ENCODE data around the gene BRMS1L.

The BRMS1L gene

GRCh38 chr14:35915185-35915584 is 89.0 kb downstream of the BRMS1L start:
- TF ChIP-seq ZFP30 (CRISPR knock-in tag; IDR thresholded peaks at IDR 0.05) = no peak
- no peak for TF ChIP-seq BACH2 (CRISPR knock-in tag; IDR thresholded peaks at IDR 0.05; ENCODE audit: borderline replicate concordance)
- no peak for TF ChIP-seq ZNF70 (CRISPR knock-in tag; IDR thresholded peaks at IDR 0.05)
- TF ChIP-seq SNAI2 (CRISPR knock-in tag; IDR thresholded peaks at IDR 0.05) = no peak
- TF ChIP-seq, protein P1, sequence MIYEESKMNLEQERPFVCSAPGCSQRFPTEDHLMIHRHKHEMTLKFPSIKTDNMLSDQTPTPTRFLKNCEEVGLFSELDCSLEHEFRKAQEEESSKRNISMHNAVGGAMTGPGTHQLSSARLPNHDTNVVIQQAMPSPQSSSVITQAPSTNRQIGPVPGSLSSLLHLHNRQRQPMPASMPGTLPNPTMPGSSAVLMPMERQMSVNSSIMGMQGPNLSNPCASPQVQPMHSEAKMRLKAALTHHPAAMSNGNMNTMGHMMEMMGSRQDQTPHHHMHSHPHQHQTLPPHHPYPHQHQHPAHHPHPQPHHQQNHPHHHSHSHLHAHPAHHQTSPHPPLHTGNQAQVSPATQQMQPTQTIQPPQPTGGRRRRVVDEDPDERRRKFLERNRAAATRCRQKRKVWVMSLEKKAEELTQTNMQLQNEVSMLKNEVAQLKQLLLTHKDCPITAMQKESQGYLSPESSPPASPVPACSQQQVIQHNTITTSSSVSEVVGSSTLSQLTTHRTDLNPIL (CRISPR knock-in tag; IDR thresholded peaks at IDR 0.05; ENCODE audit: low read depth) = no peak
- TF ChIP-seq ZNF565 (CRISPR knock-in tag; conservative IDR thresholded peaks at IDR 0.05; ENCODE audit: low read depth) = no peak
- no peak for TF ChIP-seq ZFP3 (CRISPR knock-in tag; IDR thresholded peaks at IDR 0.05)
- TF ChIP-seq ARNTL (CRISPR knock-in tag; IDR thresholded peaks at IDR 0.05; ENCODE audit: borderline replicate concordance, low read depth) = no peak
- TF ChIP-seq ISL1 (CRISPR knock-in tag; IDR thresholded peaks at IDR 0.05) = no peak
- TF ChIP-seq OSR1 (CRISPR knock-in tag; IDR thresholded peaks at IDR 0.05) = no peak
- no peak for TF ChIP-seq GLIS3 (CRISPR knock-in tag; IDR thresholded peaks at IDR 0.05)
- TF ChIP-seq, protein P2, sequence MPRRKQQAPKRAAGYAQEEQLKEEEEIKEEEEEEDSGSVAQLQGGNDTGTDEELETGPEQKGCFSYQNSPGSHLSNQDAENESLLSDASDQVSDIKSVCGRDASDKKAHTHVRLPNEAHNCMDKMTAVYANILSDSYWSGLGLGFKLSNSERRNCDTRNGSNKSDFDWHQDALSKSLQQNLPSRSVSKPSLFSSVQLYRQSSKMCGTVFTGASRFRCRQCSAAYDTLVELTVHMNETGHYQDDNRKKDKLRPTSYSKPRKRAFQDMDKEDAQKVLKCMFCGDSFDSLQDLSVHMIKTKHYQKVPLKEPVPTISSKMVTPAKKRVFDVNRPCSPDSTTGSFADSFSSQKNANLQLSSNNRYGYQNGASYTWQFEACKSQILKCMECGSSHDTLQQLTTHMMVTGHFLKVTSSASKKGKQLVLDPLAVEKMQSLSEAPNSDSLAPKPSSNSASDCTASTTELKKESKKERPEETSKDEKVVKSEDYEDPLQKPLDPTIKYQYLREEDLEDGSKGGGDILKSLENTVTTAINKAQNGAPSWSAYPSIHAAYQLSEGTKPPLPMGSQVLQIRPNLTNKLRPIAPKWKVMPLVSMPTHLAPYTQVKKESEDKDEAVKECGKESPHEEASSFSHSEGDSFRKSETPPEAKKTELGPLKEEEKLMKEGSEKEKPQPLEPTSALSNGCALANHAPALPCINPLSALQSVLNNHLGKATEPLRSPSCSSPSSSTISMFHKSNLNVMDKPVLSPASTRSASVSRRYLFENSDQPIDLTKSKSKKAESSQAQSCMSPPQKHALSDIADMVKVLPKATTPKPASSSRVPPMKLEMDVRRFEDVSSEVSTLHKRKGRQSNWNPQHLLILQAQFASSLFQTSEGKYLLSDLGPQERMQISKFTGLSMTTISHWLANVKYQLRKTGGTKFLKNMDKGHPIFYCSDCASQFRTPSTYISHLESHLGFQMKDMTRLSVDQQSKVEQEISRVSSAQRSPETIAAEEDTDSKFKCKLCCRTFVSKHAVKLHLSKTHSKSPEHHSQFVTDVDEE (CRISPR knock-in tag; IDR thresholded peaks at IDR 0.05) = no peak
- TF ChIP-seq TCF4 (CRISPR knock-in tag; IDR thresholded peaks at IDR 0.05; ENCODE audit: borderline replicate concordance) = no peak
- no peak for TF ChIP-seq ZNF8 (CRISPR knock-in tag; IDR thresholded peaks at IDR 0.05)
- no peak for TF ChIP-seq PPARA (CRISPR knock-in tag; IDR thresholded peaks at IDR 0.05; ENCODE audit: borderline replicate concordance)
- TF ChIP-seq CSRNP3 (CRISPR knock-in tag; IDR thresholded peaks at IDR 0.05) = no peak
- TF ChIP-seq ZC3H10 (CRISPR knock-in tag; IDR thresholded peaks at IDR 0.05) = no peak
- no peak for ATAC-seq

DNA sequence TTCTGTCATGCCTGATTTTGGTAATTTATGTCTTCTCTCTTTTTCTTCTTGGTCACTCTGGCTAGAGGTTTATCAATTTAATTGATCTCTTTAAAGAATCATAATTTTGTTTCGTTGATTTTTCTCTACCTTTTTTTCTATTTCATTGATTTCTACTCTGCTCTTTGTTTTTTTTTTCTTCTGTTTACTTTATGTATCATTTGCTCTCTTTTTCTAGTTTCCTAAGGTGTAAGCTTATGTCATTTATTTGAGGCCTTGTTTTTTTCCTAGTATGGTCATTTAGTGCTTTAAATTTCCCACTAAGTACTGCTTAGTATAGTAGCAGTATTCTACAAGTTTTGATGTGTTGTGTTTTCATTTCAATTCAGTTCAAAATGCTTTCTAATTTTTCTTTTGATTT is 89.6 kb downstream of the BRMS1L start:
- TF ChIP-seq ARNTL (CRISPR knock-in tag; IDR thresholded peaks at IDR 0.05; ENCODE audit: borderline replicate concordance, low read depth) (no peak), ZFP30 (CRISPR knock-in tag; IDR thresholded peaks at IDR 0.05) (no peak), ZNF565 (CRISPR knock-in tag; conservative IDR thresholded peaks at IDR 0.05; ENCODE audit: low read depth) (no peak), TOX (CRISPR knock-in tag; IDR thresholded peaks at IDR 0.05; ENCODE audit: borderline replicate concordance) (no peak), CSRNP3 (CRISPR knock-in tag; IDR thresholded peaks at IDR 0.05) (no peak), POU6F1 (CRISPR knock-in tag; IDR thresholded peaks at IDR 0.05; ENCODE audit: borderline replicate concordance, low read depth) (no peak), RARB (CRISPR knock-in tag; IDR thresholded peaks at IDR 0.05) (no peak), CSDC2 (CRISPR knock-in tag; IDR thresholded peaks at IDR 0.05) (no peak), TCF4 (CRISPR knock-in tag; IDR thresholded peaks at IDR 0.05; ENCODE audit: borderline replicate concordance) (no peak), PATZ1 (CRISPR knock-in tag; IDR thresholded peaks at IDR 0.05; ENCODE audit: borderline replicate concordance) (no peak), ZFP3 (CRISPR knock-in tag; IDR thresholded peaks at IDR 0.05) (no peak), ESRRG (CRISPR knock-in tag; IDR thresholded peaks at IDR 0.05) (no peak), ZNF70 (CRISPR knock-in tag; IDR thresholded peaks at IDR 0.05) (no peak), SNAI2 (CRISPR knock-in tag; IDR thresholded peaks at IDR 0.05) (no peak), OSR1 (CRISPR knock-in tag; IDR thresholded peaks at IDR 0.05) (no peak), BACH2 (CRISPR knock-in tag; IDR thresholded peaks at IDR 0.05; ENCODE audit: borderline replicate concordance) (no peak), ZNF8 (CRISPR knock-in tag; IDR thresholded peaks at IDR 0.05) (no peak)
- no peak for ATAC-seq

Measured in SK-N-SH treated with all-trans-retinoic acid at 6 μM for 48 hours (cell line).